RWPE2 (cell line): ENCODE measurements around the gene ARF1.
A peak's percentile ranks its signal among the peaks of the same experiment; 100 is the strongest.

ENCODE experiments used
- ATAC-seq: fragments of 200-7000 bp; cut with Tn5 transposase; 3 replicates; pipeline ENCODE4 v1.9.1; 2021; ENCODE audit warnings: low read depth
- DNase-seq: peaks from one replicate; pipeline ENCODE4 v3.0.0-alpha.2; 2020; ENCODE audit warnings: low spot score
- H3K27ac ChIP-seq: fragments of 450-650 bp; 2 replicates; pipeline ENCODE4 v1.5.1; 2017; ENCODE audit warnings: mild to moderate bottlenecking; ENCODE audit not compliant: poor library complexity, severe bottlenecking
- H3K27me3 ChIP-seq: fragments of 250-450 bp; sonication (Bioruptor Pico); 2 replicates; pipeline ENCODE4 v1.5.1; 2021; ENCODE audit warnings: mild to moderate bottlenecking, moderate library complexity; ENCODE audit not compliant: insufficient read depth, poor library complexity, severe bottlenecking
- H3K36me3 ChIP-seq: fragments of 250-450 bp; sonication (Bioruptor Pico); 2 replicates; pipeline ENCODE4 v1.5.1; 2020; ENCODE audit warnings: low read depth, mild to moderate bottlenecking, moderate library complexity
- H3K4me1 ChIP-seq: fragments of 250-450 bp; sonication (Bioruptor Pico); 2 replicates; pipeline ENCODE4 v1.5.1; 2021; ENCODE audit warnings: mild to moderate bottlenecking, moderate library complexity; ENCODE audit not compliant: insufficient read depth, poor library complexity, severe bottlenecking
- H3K4me3 ChIP-seq: fragments of 250-450 bp; sonication (Bioruptor Pico); 2 replicates; pipeline ENCODE4 v1.5.1; 2021; ENCODE audit warnings: mild to moderate bottlenecking, moderate library complexity; ENCODE audit not compliant: severe bottlenecking
- H3K9me3 ChIP-seq: fragments of 250-450 bp; sonication (Bioruptor Pico); 2 replicates; pipeline ENCODE4 v1.5.1; 2021; ENCODE audit warnings: mild to moderate bottlenecking, moderate library complexity; ENCODE audit not compliant: severe bottlenecking
- TF ChIP-seq, protein P1 (sequence below): fragments of 450-650 bp; IDR thresholded peaks from one replicate; pipeline ENCODE4 v1.5.1; 2017; ENCODE audit warnings: mild to moderate bottlenecking, moderate library complexity; ENCODE audit not compliant: poor library complexity, severe bottlenecking

ARF1 gene

DNA sequence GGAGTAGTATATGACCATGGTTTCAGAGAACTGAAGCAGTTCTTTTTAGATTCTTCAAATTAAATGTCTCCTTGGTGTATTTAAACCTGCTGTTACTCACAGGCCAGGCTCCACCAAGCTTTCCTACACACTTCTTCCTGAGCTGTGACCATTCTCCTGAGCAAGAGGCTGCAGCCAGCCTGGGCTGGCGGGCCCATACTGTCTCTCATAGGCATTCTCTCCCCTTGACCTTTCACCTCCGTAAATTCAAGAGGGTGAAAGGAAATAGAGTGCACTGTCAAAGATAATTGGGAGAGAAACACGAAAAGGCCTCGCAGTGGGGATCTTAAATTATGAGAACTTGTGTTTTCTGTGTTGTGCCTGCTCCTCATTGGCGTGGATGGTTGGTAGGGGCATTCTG lies 2.3 kb downstream of the ARF1 start:
- peaks cover 44% of the 10 kb centered on the region for H3K4me1 ChIP-seq
- H3K36me3 ChIP-seq: peaks cover 29% of the 10 kb centered on the region
- H3K4me3 ChIP-seq: peak overlapping the region; percentile 88
- no peaks in the 10 kb centered on the region for H3K9me3 ChIP-seq
- TF ChIP-seq, protein P1, sequence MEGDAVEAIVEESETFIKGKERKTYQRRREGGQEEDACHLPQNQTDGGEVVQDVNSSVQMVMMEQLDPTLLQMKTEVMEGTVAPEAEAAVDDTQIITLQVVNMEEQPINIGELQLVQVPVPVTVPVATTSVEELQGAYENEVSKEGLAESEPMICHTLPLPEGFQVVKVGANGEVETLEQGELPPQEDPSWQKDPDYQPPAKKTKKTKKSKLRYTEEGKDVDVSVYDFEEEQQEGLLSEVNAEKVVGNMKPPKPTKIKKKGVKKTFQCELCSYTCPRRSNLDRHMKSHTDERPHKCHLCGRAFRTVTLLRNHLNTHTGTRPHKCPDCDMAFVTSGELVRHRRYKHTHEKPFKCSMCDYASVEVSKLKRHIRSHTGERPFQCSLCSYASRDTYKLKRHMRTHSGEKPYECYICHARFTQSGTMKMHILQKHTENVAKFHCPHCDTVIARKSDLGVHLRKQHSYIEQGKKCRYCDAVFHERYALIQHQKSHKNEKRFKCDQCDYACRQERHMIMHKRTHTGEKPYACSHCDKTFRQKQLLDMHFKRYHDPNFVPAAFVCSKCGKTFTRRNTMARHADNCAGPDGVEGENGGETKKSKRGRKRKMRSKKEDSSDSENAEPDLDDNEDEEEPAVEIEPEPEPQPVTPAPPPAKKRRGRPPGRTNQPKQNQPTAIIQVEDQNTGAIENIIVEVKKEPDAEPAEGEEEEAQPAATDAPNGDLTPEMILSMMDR: no peak
- DNase-seq (no peak), ATAC-seq (no peak)
- H3K27ac ChIP-seq: peak overlapping the region; percentile 73
- H3K27me3 ChIP-seq: no peaks in the 10 kb centered on the region

DNA sequence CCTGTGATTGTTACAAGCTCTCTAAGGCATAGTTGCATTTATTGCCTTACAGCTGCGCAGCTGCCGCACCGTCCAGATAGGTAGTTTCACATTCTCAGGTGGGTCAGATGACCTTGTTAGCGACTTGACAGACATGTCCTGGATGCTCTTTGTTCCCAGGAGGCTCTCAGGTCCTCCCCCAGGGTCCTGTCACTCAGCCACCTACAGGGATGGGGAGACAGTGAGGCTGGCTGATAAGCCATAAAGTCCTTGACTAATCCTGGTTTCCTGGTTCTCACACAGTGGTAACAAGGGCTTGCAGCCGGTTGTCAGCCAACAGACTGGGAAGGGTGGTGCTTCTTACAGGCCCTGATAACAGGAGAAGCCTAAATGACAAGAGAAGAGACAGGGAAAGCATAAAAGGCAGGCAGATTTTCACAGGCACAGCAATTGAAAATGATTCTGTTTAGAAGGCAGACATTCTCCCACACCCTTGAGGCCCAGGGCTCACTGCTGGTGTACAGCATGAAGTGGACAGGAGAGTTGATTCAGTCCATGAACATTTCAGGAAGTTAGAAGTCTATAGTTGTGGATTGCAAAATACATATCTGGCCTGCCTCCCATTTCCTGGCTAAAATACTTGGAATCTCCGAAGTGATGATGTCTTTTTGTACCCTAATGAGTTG lies 2.9 kb downstream of the ARF1 start:
- Histone ChIP-seq H3K9me3 (no peaks in the 10 kb centered on the region), H3K27me3 (no peaks in the 10 kb centered on the region), H3K27ac (peak overlapping the region; percentile 73), H3K36me3 (peaks cover 29% of the 10 kb centered on the region), H3K4me1 (peaks cover 44% of the 10 kb centered on the region), H3K4me3 (no peak overlapping the region)
- ATAC-seq: peak; percentile 38; the same call in 2 of the 3 replicates
- no peak for DNase-seq
- TF ChIP-seq, protein P1: no peak

DNA sequence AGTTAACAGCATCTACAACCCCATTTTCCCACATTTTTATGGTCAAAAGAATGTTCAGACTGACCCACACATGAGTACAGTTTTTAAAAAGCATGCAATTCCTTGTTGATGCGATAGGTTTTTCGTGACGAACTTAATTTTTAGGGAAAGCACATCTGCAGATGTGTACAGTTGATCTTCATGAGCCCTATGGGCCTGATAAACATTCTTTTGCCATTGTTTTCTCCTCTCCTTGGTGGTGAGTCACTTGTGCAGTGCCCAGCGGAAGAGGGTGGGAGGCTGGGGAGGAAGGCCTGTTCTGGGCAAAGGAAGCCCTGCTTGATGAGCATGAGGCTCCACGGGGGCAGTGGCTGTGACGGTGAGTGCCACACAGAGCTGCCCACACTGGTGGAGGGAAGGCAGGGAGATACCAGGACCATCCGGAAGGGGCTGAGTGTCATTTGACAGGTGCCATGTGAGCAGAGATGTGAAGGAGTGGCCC lies 5.3 kb downstream of the ARF1 start:
- H3K9me3 ChIP-seq: no peaks in the 10 kb centered on the region
- H3K27me3 ChIP-seq: no peaks in the 10 kb centered on the region
- DNase-seq (no peak), ATAC-seq (peak; percentile 89)
- peaks cover 41% of the 10 kb centered on the region for H3K36me3 ChIP-seq
- H3K4me1 ChIP-seq: peaks cover 44% of the 10 kb centered on the region
- H3K27ac ChIP-seq: peak overlapping the region; percentile 73
- H3K4me3 ChIP-seq: no peak overlapping the region
- TF ChIP-seq, protein P1: no peak

DNA sequence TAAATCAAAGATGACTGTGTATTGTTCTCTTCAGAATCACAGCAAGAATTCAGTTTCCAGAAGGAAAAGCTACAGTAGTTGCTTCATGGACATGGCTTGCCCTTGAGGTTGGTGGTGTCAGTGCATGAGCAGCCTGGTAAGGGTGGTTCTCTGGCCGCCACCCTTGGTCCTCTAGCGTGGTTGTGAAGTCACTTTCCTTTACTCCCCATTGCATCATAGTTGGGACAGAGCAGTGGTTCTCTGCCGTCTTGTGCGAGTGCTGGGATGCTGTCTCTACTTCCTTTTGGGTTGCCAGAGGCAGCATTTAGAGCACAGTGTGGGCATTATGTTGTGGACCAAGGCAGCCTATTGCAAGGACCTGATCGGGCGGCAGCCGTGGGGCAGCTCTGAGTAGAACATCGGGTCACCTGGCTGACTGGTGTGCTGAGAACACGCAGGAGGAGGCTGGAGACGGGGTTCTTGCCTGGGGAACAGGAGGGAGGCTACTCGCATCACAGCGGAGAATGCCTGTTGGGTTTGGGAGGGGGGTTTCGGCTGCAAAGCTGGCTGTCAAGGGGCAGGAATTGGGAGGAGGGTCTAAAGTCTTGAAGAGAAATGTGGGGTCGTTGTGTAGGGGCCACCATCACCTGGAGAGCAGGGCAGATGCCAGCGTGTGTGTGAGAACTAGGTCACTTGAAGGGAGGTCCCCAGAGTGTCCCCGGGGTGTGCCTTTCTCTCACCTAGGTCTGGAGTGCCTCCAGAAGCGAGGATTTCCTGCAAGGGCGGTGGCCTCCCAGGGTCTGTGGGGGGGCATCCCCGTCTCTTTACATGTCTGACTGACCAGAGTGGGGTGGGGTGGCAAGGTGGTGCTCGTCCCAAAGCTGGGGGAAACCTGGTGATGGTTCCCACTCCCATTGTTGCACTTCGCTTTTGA lies 6.3 kb downstream of the ARF1 start:
- Histone ChIP-seq H3K4me3 (no peak overlapping the region), H3K9me3 (no peaks in the 10 kb centered on the region), H3K4me1 (peaks cover 44% of the 10 kb centered on the region), H3K36me3 (peaks cover 39% of the 10 kb centered on the region), H3K27ac (peak overlapping the region; percentile 73), H3K27me3 (no peaks in the 10 kb centered on the region)
- no peak for ATAC-seq
- TF ChIP-seq, protein P1: no peak
- DNase-seq: no peak
